HepG2 (cell line): Measurements from ENCODE around the gene IRF7.

Experiments
- BHLHE40 ChIP-seq: IDR thresholded peaks from 2 replicates; pipeline ENCODE4 v1.6.1; 2011; ENCODE audit warnings: low read length, improper control_type of control experiment
- CTCF ChIP-seq: sonication (generic); formaldehyde crosslinking; IDR thresholded peaks from 2 replicates; pipeline ENCODE4 v1.5.0; 2020; ENCODE audit warnings: mild to moderate bottlenecking, missing genetic modification reagents, moderate library complexity
- GABPA ChIP-seq, 2 experiments: IDR thresholded peaks; 2 replicates each; pipeline ENCODE4 v1.6.1; 2011 to 2016; ENCODE audit warnings: low read depth in 2 of 2, low read length in 1 of 2, missing biosample characterization in 1 of 2, missing genetic modification characterization in 1 of 2
- HOMEZ ChIP-seq: IDR thresholded peaks from 2 replicates; pipeline ENCODE4 v1.6.1; 2016; ENCODE audit warnings: low read depth
- JUNB ChIP-seq: sonication (generic); formaldehyde crosslinking; IDR thresholded peaks from 2 replicates; pipeline ENCODE4 v1.8.0; 2022; ENCODE audit warnings: missing genetic modification reagents, mild to moderate bottlenecking, borderline replicate concordance
- SNAPC5 ChIP-seq: sonication (generic); formaldehyde crosslinking; IDR thresholded peaks from 2 replicates; pipeline ENCODE4 v1.8.1; 2023; ENCODE audit warnings: mild to moderate bottlenecking, missing genetic modification reagents, borderline replicate concordance
- U2AF2 ChIP-seq: fragments of 200-400 bp; formaldehyde crosslinking; IDR thresholded peaks from 2 replicates; pipeline ENCODE4 v1.6.1; 2017; ENCODE audit warnings: low read depth, mild to moderate bottlenecking, low read length
- ZFP37 ChIP-seq: sonication (generic); formaldehyde crosslinking; IDR thresholded peaks from 2 replicates; pipeline ENCODE4 v1.4.0; 2020; ENCODE audit warnings: missing genetic modification reagents, borderline replicate concordance
- ZNF207 ChIP-seq: fragments of 450-650 bp; IDR thresholded peaks from 2 replicates; pipeline ENCODE4 v1.6.1; 2016; ENCODE audit warnings: antibody characterized with exemption, borderline replicate concordance

- TF ChIP-seq JUNB (no peak), ZNF207 (no peak), GABPA (IDR thresholded peaks at IDR 0.05; ENCODE audit: low read depth, low read length) (no peak), GABPA (CRISPR knock-in tag; IDR thresholded peaks at IDR 0.05; ENCODE audit: low read depth) (no peak), SNAPC5 (CRISPR knock-in tag) (no peak), BHLHE40 (no peak), HOMEZ (CRISPR knock-in tag) (no peak), ZFP37 (no peak), U2AF2 (no peak), CTCF (CRISPR knock-in tag) (peak; percentile 23; the same call in 1 of the 2 replicates)
These were observed 48.0 kb downstream of the IRF7 start for GRCh38 chr11:567629-568292.
